ENCODE measurements around the gene KIAA0319L.
A peak's percentile ranks its signal among the peaks of the same experiment; 100 is the strongest.

KIAA0319L gene

DNA sequence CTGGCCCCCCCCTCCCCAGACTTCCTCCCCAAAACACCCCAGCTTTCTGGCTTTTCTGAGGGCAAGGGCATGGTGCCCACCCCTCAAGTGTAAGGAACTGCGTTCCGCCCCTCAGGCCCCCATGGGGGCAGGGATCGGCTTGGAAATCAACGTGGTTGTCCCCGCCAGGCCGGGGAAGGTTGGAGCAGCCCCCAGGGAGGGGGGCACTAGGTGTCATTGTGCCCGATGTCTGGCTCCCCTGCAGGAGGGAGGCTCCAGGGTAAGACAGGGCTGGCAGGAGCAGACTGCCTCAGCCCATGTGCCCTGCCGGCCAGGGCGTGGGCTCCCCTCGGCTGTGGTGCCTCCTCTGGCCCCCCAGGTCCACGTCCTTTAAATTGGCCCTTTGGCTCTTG, 8.5 kb upstream of the KIAA0319L start:
- TF ChIP-seq JUND (IDR thresholded peaks at IDR 0.05; ENCODE audit: low read depth): no peak
- in situ Hi-C loops (cut with HindIII; ENCODE audit: low pct_unique_long_range_greater_than_20kb, low sequenced_read_pairs): no loop called here
- DNase-seq (ENCODE audit: low read depth in 1 of 2, low spot score in 1 of 2): no peak

DNA sequence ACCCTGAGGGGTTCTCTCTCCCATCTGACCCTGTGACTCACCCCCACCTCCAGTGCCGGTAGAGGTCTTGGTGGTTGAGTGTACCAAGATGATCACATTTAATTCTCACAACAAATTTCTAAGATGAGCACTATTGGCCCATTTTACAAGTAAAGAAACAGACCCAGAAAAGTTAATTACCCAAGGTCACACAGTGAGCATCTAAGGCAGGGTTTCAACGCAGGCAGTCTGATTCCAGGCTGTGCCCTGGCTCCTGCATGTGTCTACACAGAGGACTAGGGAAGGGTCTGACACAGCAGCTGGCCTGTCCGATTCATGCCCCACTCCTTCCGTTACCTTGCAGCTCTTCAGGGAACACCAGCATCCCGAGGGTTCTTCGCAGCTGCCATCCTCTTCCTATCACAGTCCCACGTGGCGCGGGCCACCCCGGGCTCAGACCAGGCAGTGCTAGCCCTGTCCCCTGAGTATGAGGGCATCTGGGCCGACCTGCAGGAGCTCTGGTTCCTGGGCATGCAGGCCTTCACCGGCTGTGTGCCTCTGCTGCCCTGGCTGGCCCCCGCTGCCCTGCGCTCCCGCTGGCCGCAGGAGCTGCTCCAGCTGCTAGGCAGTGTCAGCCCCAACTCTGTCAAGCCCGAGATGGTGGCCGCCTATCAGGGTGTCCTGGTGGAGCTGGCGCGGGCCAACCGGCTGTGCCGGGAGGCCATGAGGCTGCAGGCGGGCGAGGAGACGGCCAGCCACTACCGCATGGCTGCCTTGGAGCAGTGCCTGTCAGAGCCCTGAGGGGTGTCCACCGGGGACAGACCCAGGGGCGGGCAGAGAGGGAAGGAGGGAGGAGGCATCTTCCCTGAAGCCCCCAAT, 7.9 kb upstream of the KIAA0319L start:
- in situ Hi-C loops (cut with HindIII; ENCODE audit: low pct_unique_long_range_greater_than_20kb, low sequenced_read_pairs): no loop called here
- TF ChIP-seq JUND (IDR thresholded peaks at IDR 0.05; ENCODE audit: low read depth): no peak
- no peak for DNase-seq (ENCODE audit: low read depth in 1 of 2, low spot score in 1 of 2)

DNA sequence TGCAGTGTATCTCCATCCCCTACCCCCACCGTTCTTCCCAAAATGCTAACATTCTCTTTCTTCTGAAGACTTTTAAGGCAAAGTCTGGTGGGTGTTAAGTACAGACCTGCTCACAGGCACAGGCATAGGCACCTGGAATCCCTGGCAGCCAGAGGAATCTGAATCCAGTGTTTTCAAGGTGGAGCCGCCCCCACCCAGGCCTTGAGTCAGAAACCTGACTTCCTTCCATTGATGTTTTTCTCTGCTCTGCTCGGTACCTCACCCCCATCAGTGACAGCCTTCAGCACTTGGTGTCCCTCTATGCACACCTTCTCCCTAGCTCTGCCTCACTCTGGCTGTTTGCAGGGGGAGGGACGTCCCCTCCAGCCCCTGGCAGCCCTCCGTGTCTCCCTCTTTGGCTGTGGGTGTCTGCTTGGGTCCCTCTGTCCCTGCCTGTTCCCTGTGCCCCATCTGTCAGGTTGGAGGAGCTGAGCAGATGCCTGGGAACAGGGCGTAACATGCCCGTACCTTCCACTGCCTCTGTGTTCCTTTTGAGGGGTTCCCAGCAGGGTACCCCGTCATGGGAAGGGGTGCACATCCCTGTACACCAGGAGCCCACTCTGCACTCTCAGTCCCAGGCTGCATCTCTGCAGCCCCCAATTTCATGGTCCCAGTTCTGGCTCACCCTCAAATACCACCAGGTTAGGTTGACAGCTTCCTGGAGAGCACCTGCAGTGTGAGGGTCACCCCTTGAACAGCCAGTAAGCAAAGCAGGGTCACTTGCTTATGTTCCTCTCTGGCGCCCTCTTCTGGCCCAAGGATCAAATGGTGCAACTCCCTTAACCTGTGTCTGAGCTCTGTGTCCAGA, 7.1 kb upstream of the KIAA0319L start:
- TF ChIP-seq JUND (IDR thresholded peaks at IDR 0.05; ENCODE audit: low read depth): no peak
- peak; percentile 82 for DNase-seq (ENCODE audit: low read depth in 1 of 2, low spot score in 1 of 2)
- in situ Hi-C loops (cut with HindIII; ENCODE audit: low pct_unique_long_range_greater_than_20kb, low sequenced_read_pairs): no loop called here

DNA sequence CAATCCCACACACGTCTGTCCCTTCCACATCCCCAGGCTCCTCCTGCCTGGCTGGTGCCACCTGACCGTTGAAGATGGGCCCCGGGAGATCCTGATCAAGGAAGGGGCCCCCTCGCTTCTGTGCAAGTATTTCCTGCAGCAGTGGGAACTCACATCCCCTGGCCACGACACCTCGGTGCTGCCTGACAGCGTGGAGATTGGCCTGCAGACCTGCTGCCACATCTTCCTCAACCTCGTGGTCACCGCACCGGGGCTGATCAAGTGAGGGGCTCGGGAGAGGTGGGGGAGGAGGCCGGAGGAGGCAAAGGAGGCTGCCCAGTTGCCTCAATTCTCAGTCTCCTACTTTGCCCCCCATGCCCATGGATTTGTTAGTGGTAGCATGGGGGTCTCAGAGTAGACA, 6.0 kb upstream of the KIAA0319L start:
- no peak for DNase-seq (ENCODE audit: low read depth in 1 of 2, low spot score in 1 of 2)
- in situ Hi-C loops (cut with HindIII; ENCODE audit: low pct_unique_long_range_greater_than_20kb, low sequenced_read_pairs): no loop called here
- TF ChIP-seq JUND (IDR thresholded peaks at IDR 0.05; ENCODE audit: low read depth): no peak

DNA sequence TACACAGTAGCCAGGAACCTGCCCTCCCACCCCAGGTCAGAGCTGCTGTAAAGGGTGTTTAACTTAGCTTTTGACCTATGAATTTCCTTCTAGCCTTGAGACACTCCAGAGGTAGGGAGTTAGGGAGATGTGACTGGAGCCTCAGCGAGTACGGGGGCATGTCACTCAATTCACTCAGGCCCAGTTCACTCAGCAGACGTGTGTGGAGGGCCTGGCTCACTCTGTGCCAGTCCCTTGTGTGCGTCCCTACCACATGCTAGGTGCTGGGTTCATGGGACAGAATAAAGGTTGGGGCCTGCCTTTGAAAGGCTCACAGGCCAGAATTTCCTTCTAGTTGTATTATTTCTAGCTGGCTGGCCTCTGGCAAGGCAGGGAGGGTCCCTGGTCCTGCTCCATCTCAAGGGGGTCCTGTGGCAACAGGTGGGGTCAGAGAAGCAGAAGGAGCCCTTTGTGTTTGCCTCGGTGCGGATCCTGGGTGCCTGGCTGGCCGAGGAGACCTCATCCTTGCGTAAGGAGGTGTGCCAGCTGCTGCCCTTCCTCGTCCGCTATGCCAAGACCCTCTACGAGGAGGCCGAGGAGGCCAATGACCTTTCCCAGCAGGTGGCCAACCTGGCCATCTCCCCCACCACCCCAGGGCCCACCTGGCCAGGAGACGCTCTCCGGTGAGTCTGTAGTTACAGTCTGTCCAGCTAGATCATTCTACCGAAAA, 4.9 kb upstream of the KIAA0319L start:
- no peak for TF ChIP-seq JUND (IDR thresholded peaks at IDR 0.05; ENCODE audit: low read depth)

DNA sequence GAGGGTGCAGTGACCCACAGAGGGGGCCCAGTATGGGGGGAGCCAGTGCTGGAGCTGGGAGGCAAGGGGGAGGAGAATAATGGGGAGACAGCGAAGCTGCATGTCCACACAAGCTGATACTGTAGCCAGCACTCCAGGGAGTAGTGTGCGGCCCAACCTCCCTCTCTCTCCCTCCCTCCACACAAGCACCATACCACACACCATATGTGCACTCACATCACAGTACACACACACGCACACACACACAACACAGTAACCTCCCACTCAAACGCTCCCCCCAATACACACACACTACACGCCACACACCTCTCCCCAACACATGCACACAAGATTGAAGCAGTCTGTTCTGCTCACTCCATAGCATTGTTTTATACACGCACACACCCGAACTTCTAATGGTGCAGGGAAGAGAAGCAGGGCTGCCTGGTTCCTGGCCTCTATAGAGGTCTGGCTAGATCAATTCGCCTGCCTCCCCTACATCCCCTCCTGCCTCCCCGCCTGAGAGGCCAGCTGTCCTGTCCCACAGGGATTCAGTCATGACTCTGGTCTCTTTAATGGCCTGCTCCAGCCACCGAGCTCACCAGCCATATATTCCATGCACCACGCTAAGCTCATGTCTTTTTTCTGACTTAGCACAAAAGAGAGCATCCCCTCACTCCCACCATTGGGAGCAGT, 4.2 kb upstream of the KIAA0319L start:
- in situ Hi-C loops (cut with HindIII; ENCODE audit: low pct_unique_long_range_greater_than_20kb, low sequenced_read_pairs): no loop called here
- no peak for DNase-seq (ENCODE audit: low read depth in 1 of 2, low spot score in 1 of 2)
- no peak for TF ChIP-seq JUND (IDR thresholded peaks at IDR 0.05; ENCODE audit: low read depth)

More for the DNA sequence above, 4.9 kb upstream of the KIAA0319L start:
- in situ Hi-C loops (cut with HindIII; ENCODE audit: low pct_unique_long_range_greater_than_20kb, low sequenced_read_pairs): no loop called here
- DNase-seq (ENCODE audit: low read depth in 1 of 2, low spot score in 1 of 2): no peak

DNA sequence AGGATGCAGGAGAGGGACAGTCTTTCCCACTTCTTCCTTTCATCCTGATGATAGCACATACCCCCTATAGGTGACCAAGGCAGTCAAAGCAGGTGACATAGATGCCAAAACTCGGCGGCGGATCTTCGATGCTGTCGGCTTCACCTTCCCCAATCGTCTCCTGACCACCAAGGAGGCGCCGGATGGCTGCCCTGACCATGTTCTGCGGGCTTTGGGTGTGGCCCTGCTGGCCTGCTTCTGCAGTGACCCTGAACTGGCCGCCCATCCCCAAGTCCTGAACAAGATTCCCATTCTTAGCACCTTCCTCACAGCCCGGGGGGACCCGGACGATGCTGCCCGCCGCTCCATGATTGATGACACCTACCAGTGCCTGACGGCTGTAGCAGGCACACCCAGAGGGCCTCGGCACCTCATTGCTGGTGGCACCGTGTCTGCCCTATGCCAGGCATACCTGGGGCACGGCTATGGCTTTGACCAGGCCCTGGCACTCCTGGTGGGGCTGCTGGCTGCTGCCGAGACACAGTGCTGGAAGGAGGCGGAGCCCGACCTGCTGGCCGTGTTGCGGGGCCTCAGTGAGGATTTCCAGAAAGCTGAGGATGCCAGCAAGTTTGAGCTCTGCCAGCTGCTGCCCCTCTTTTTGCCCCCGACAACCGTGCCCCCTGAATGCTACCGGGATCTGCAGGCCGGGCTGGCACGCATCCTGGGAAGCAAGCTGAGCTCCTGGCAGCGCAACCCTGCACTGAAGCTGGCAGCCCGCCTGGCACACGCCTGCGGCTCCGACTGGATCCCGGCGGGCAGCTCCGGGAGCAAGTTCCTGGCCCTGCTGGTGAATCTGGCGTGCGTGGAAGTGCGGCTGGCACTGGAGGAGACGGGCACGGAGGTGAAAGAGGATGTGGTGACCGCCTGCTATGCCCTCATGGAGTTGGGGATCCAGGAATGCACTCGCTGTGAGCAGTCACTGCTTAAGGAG, 3.3 kb upstream of the KIAA0319L start:
- TF ChIP-seq JUND (IDR thresholded peaks at IDR 0.05; ENCODE audit: low read depth): no peak
- in situ Hi-C loops (cut with HindIII; ENCODE audit: low pct_unique_long_range_greater_than_20kb, low sequenced_read_pairs): no loop called here
- no peak for DNase-seq (ENCODE audit: low read depth in 1 of 2, low spot score in 1 of 2)

DNA sequence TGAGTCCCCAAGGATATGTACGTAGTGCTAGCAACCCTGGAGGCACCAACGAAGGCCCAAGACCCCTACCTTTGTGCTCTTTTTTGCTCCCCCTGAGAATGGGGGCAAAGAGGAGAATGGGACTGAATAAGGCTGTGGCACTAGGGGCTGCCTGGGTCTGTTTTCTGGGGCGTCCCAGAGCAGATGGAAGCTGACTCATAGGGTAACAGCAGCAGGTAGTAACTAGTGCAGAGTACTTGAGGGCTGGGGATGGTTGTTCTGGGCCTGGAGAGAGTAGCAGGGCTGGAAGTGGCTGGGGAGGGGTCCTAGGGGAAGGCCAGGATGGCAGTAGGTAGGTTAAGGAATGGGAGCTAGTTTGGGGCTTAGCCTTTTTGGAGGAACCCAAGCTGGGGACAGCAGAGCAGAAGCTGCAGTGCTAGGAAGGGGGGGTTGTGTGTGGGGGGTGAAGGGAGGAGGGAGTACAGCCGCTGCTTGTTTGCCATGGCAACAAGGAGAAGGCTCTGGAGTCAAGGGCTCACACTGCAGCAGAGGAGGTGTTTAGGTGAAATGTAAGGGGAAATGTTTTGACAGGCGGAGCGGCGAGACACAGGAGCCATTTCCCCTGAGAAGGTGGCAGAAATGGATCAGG, 2.2 kb upstream of the KIAA0319L start:
- in situ Hi-C loops (cut with HindIII; ENCODE audit: low pct_unique_long_range_greater_than_20kb, low sequenced_read_pairs): no loop called here
- no peak for TF ChIP-seq JUND (IDR thresholded peaks at IDR 0.05; ENCODE audit: low read depth)
- DNase-seq (ENCODE audit: low read depth in 1 of 2, low spot score in 1 of 2): no peak

DNA sequence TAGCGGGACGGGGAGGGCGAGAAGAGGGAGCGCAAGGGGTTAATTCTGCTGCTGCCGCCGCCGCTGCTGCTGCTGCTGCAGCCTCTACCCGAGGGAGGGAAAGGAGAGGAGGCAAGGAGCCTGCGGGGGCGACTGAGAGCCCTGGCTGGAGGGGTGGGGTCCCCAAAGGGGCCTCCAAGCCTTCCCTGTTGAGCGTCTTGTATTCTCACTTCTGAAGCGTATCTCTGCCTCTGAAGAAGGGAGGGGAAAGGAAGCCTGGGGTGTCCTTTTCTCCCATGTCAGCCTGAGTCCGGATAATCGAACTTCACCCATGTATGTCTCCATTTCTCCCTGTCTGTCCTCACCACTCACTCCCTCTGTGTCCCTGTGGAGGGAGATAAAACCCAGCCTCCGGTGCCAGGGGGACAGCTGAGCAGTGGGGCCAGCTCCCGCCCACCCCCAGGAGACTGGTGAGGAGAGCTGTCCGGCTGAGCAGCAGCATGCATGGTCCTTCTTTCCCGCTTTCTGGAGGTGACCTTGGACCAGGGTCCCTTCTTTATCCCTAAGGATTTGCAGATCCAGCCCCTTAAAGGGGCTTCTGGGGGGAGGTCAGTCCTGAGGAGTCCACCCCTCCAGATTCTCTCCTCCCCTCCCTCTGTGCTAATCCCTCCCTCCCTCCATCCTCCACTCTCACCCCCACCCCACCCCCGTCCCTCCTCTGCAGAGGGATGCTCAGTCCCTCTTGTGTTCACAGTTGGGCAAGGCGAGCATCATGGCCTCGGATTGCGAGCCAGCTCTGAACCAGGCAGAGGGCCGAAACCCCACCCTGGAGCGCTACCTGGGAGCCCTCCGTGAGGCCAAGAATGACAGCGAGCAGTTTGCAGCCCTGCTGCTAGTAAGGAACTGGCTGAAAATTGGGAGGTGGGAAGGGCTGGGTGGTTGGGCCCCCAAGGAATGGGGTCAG, 1.4 kb upstream of the KIAA0319L start:
- DNase-seq (ENCODE audit: low read depth in 1 of 2, low spot score in 1 of 2): no peak
- in situ Hi-C loops (cut with HindIII; ENCODE audit: low pct_unique_long_range_greater_than_20kb, low sequenced_read_pairs): no loop called here
- TF ChIP-seq JUND (IDR thresholded peaks at IDR 0.05; ENCODE audit: low read depth): no peak

Measured in T47D (cell line).